Measurements from ENCODE around the gene FNDC8. TPM values are rescaled to one million over a fixed set of nuclear protein-coding genes. Genes with fewer than 3 reads are reported as not detected.
A peak's percentile ranks its signal among the peaks of the same experiment; 100 is the strongest.

Gene FNDC8
- total RNA-seq, 1 experiment from 2014 or later = not detected

GRCh38 chr17:35094902-35095301 lies 26.5 kb upstream of the FNDC8 start:
- intact Hi-C loops (cut with micrococcal nuclease) = no loop called here
- Histone ChIP-seq H3K79me2 (ENCODE audit: low read length) (no peaks in the 10 kb centered on the region), H3K9me3 (ENCODE audit: low read length) (no peaks in the 10 kb centered on the region), H3K4me1 (ENCODE audit: insufficient read depth, low read length) (peaks cover 10% of the 10 kb centered on the region), H3K27ac (ENCODE audit: low read length) (peak overlapping the region; percentile 93), H2AFZ (ENCODE audit: low read length) (peak overlapping the region; percentile 52; the same call in 1 of the 2 replicates), H3K9ac (ENCODE audit: low read length) (peak overlapping the region; percentile 63), H4K20me1 (ENCODE audit: low read length) (no peaks in the 10 kb centered on the region), H3F3A (ENCODE audit: low read length, unreplicated experiment) (no peaks in the 10 kb centered on the region), H3K9me2 (replicated peaks; ENCODE audit: low read length) (no peaks in the 10 kb centered on the region), H3K36me3 (ENCODE audit: low read depth, low read length) (peaks cover 3% of the 10 kb centered on the region; the same call in 1 of the 2 replicates), H3K4me2 (ENCODE audit: low read length) (no peak overlapping the region), H3K27me3 (ENCODE audit: low read length) (no peaks in the 10 kb centered on the region), H3K4me3 (ENCODE audit: low read length) (no peak overlapping the region)
- no TSS peak for BruUV-seq (replicated peaks)
- peak; percentile 79 for ATAC-seq
- ChIA-PET CTCF (no interaction called here), POLR2A (ENCODE audit: unreplicated experiment) (interaction anchor here (0.6 kb wide), 1 partner anchor 14 kb away, joined by 6 read pairs; no protein-coding TSS in a partner anchor)
- no peak for TF ChIP-seq CTCF (conservative IDR thresholded peaks at IDR 0.05; ENCODE audit: low read depth, low read length)
- no peak for TF ChIP-seq EZH2 (IDR thresholded peaks at IDR 0.05; ENCODE audit: low read length, unreplicated experiment)
- no peak for TF ChIP-seq EZH2phosphoT487 (IDR thresholded peaks at IDR 0.05; ENCODE audit: borderline replicate concordance, low read length)
- DNase-seq = peak; percentile 83

GRCh38 chr17:35095741-35096140 lies 25.7 kb upstream of the FNDC8 start:
- H2AFZ ChIP-seq (ENCODE audit: low read length) = no peak overlapping the region
- no peaks in the 10 kb centered on the region for H3K27me3 ChIP-seq (ENCODE audit: low read length)
- H3K9ac ChIP-seq (ENCODE audit: low read length) = no peak overlapping the region
- ChIA-PET CTCF (no interaction called here), POLR2A (ENCODE audit: unreplicated experiment) (no interaction called here)
- peaks cover 9% of the 10 kb centered on the region; the same call in 1 of the 2 replicates for H3K36me3 ChIP-seq (ENCODE audit: low read depth, low read length)
- no peak overlapping the region for H3K4me3 ChIP-seq (ENCODE audit: low read length)
- H3K79me2 ChIP-seq (ENCODE audit: low read length) = no peaks in the 10 kb centered on the region
- peaks cover 6% of the 10 kb centered on the region for H3K4me1 ChIP-seq (ENCODE audit: insufficient read depth, low read length)
- peak overlapping the region; percentile 93 for H3K27ac ChIP-seq (ENCODE audit: low read length)
- TF ChIP-seq EZH2phosphoT487 (IDR thresholded peaks at IDR 0.05; ENCODE audit: borderline replicate concordance, low read length) (no peak), CTCF (conservative IDR thresholded peaks at IDR 0.05; ENCODE audit: low read depth, low read length) (no peak), EZH2 (IDR thresholded peaks at IDR 0.05; ENCODE audit: low read length, unreplicated experiment) (no peak)
- no peak for ATAC-seq
- intact Hi-C loops (cut with micrococcal nuclease) = no loop called here
- no peaks in the 10 kb centered on the region for H3F3A ChIP-seq (ENCODE audit: low read length, unreplicated experiment)
- no peak overlapping the region for H3K4me2 ChIP-seq (ENCODE audit: low read length)
- DNase-seq = no peak
- no peaks in the 10 kb centered on the region for H4K20me1 ChIP-seq (ENCODE audit: low read length)
- H3K9me3 ChIP-seq (ENCODE audit: low read length) = no peaks in the 10 kb centered on the region
- no peaks in the 10 kb centered on the region for H3K9me2 ChIP-seq (replicated peaks; ENCODE audit: low read length)
- BruUV-seq (replicated peaks) = no TSS peak

GRCh38 chr17:35097776-35098175 lies 23.6 kb upstream of the FNDC8 start:
- H3K9me2 ChIP-seq (replicated peaks; ENCODE audit: low read length) = no peaks in the 10 kb centered on the region
- no peak overlapping the region for H3K4me3 ChIP-seq (ENCODE audit: low read length)
- H3K4me1 ChIP-seq (ENCODE audit: insufficient read depth, low read length) = peaks cover 6% of the 10 kb centered on the region
- H3K27ac ChIP-seq (ENCODE audit: low read length) = no peak overlapping the region
- no TSS peak for BruUV-seq (replicated peaks)
- no peak overlapping the region for H2AFZ ChIP-seq (ENCODE audit: low read length)
- no peaks in the 10 kb centered on the region for H3K9me3 ChIP-seq (ENCODE audit: low read length)
- intact Hi-C loops (cut with micrococcal nuclease) = no loop called here
- no peak overlapping the region for H3K9ac ChIP-seq (ENCODE audit: low read length)
- POLR2A ChIA-PET (ENCODE audit: unreplicated experiment) = no interaction called here
- H4K20me1 ChIP-seq (ENCODE audit: low read length) = no peaks in the 10 kb centered on the region
- H3K36me3 ChIP-seq (ENCODE audit: low read depth, low read length) = peaks cover 9% of the 10 kb centered on the region; the same call in 1 of the 2 replicates
- ATAC-seq (no peak), DNase-seq (no peak)
- H3F3A ChIP-seq (ENCODE audit: low read length, unreplicated experiment) = no peaks in the 10 kb centered on the region
- CTCF ChIA-PET = no interaction called here
- no peaks in the 10 kb centered on the region for H3K27me3 ChIP-seq (ENCODE audit: low read length)
- H3K4me2 ChIP-seq (ENCODE audit: low read length) = no peak overlapping the region
- TF ChIP-seq CTCF (conservative IDR thresholded peaks at IDR 0.05; ENCODE audit: low read depth, low read length) (no peak), EZH2phosphoT487 (IDR thresholded peaks at IDR 0.05; ENCODE audit: borderline replicate concordance, low read length) (no peak), EZH2 (IDR thresholded peaks at IDR 0.05; ENCODE audit: low read length, unreplicated experiment) (no peak)
- H3K79me2 ChIP-seq (ENCODE audit: low read length) = no peaks in the 10 kb centered on the region

Data from PC-3 (cell line).